Activated CD4-positive, alpha-beta T cell treated with anti-CD3 and anti-CD28 coated beads, Interleukin-2, Interleukin-4, amounts not matched to agents 100 ng/mL and 50 ng/mL, durations not matched to agents 16 hours and 8 hours (primary cell): ENCODE data around the gene CIART.
A peak's percentile ranks its signal among the peaks of the same experiment; 100 is the strongest.
"Not testable (repeated sequence)": the region's sequence is repeated elsewhere in the genome, so short reads cannot be mapped to it uniquely, and the experiment has no call there.

Experiments
- DNase-seq: peaks from one replicate; pipeline ENCODE4 v3.0.0-alpha.2; 2020; ENCODE audit warnings: low spot score

CIART gene

GRCh38 chr1:150309758-150310508 lies 27.6 kb downstream of the CIART start:
- no peak for DNase-seq

- DNase-seq = no peak
Observed at GRCh38 chr1:150311762-150312161, 29.4 kb downstream of the CIART start.

- DNase-seq = not testable (repeated sequence)
Observed at GRCh38 chr1:150314691-150315090, 32.3 kb downstream of the CIART start.

GRCh38 chr1:150320667-150320978 lies 38.3 kb downstream of the CIART start:
- DNase-seq = no peak

- no peak for DNase-seq
Observed at GRCh38 chr1:150321826-150322166, 39.4 kb downstream of the CIART start.

- DNase-seq = peak; percentile 73
Observed at GRCh38 chr1:150322310-150322709, 40.0 kb downstream of the CIART start.

- DNase-seq = no peak
Observed at GRCh38 chr1:150332651-150333290, 50.4 kb downstream of the CIART start.
